Right renal pelvis (tissue), 4 donors: Measurements from ENCODE around the gene ANXA8L1. TPM values are rescaled to one million over a fixed set of nuclear protein-coding genes. Genes with fewer than 3 reads are reported as not detected.
"Not testable (repeated sequence)": the region's sequence is repeated elsewhere in the genome, so short reads cannot be mapped to it uniquely, and the experiment has no call there.

Experiments used
- DNase-seq, 4 donors: peaks; one replicate each; pipeline ENCODE4 v3.0.0-alpha.2; 2013; ENCODE audit warnings: low read depth in 4 of 4, low spot score in 3 of 4, missing footprints in 1 of 4
- polyA plus RNA-seq, 4 donors: library from polyadenylated mRNA; unstranded; fragments of 120-200 nt; gene quantifications; one replicate each; pipeline ENCODE4 v1.2.1, GENCODE V29; 2013; ENCODE audit not compliant: insufficient read length in 4 of 4

Gene ANXA8L1
- polyA plus RNA-seq, 4 donors = 0.19 to 0.51 (median 0.42) TPM; not detected in 1

- not testable (repeated sequence) for DNase-seq
These were observed 21.1 kb downstream of the ANXA8L1 start for GRCh38 chr10:46396441-46397279.

- not testable (repeated sequence) for DNase-seq
These were observed 22.2 kb downstream of the ANXA8L1 start for GRCh38 chr10:46397767-46398166.

GRCh38 chr10:46398212-46398886 is 22.8 kb downstream of the ANXA8L1 start:
- DNase-seq = not testable (repeated sequence)

DNA sequence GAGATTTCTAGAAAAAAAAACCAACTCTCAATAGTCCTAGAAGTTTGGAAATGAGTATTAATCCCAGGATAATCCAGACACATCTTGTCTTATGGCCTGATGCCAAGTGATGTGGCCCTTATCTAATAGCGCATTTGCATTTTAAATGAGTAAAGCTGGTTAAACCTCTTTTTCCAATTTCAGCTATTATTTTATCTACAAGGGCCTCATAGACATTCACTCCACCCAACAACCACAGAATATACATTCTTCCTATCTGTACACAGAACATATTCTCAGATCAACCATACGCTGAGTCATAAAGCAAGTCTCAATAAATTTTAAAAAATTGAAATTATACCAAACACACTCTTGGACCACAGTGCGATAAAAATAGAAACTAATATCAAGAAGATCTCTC is 34.0 kb downstream of the ANXA8L1 start:
- not testable (repeated sequence) for DNase-seq

DNA sequence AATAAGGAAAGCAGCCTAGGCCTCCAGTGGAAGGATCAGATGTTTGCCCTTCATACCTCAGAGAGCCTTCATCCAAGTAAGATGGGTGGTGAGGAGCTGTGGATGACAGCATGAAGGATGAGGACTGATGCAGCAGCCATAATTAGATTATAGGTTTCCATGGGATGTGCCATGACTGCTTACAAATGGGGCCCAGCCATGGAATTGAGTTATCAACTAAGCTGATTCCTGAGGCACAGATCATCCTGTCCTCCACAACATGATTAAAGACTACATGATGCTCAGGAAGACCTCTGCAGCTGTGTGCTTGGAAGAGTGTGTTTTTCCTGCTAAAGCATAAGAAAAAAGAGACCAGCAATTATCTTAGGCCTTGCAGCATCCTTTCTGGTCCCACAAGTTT is 35.5 kb downstream of the ANXA8L1 start:
- not testable (repeated sequence) for DNase-seq

DNA sequence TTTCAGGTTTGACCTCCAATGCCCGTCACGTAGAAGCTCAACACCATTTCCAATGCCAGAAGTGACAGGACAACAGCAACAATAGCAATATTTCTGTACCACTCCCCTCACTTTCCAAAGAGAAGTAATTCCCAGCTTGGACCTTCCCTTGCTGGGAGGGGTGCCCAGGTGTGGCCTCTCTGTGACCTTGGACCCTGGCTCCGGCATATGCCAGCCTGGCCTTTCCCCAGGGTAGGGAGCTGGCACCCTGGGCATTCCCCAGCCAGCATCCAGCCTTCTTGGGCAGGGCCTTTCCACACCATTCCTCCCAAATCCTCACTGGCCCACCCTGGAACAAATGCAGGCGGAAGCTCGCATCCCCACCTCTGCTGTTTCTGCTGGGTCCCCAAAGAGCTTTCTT is 37.1 kb downstream of the ANXA8L1 start:
- not testable (repeated sequence) for DNase-seq

DNA sequence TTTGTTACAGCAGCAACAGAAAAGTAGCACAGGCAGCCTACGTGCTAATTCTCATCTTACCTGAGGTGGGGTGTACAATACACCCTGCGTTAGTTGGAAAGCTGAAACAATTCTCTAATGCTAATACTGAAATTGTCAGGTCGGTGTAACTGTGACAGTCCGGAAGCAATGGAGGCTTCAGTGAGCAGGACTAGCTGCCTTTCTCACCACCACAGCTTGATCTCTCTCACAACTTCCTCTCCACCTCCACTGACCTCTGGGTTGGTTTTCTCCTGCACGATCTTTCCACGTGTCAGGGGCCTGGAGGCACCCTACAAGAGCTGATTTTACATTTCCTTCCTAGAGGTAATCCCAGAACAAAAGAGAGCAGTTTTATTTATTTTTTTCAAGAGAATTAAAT is 39.7 kb downstream of the ANXA8L1 start:
- DNase-seq = not testable (repeated sequence)

DNA sequence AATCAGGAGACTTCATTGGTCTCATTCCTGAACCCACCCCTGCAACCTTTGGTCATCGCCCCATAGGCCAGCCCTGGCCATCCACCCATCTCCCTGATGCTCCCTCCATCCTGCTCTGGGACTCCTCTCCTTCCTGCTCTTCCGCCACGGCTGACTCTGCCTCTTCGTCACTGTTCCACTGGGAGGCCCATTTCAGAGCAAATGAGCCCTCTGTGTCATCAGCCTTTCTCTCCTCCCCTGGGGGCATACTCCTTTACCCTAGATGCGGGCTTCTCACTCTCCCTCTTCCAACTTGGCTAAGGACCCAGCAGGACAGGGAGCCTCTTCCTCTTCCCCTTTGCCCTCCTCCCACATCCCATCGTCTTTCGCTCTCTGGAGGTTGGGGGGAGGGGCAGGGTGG is 42.7 kb downstream of the ANXA8L1 start:
- DNase-seq = not testable (repeated sequence)

GRCh38 chr10:46419570-46420379 is 44.2 kb downstream of the ANXA8L1 start:
- DNase-seq = not testable (repeated sequence)

- DNase-seq = not testable (repeated sequence)
These were observed 48.0 kb downstream of the ANXA8L1 start for GRCh38 chr10:46423550-46423949.

DNA sequence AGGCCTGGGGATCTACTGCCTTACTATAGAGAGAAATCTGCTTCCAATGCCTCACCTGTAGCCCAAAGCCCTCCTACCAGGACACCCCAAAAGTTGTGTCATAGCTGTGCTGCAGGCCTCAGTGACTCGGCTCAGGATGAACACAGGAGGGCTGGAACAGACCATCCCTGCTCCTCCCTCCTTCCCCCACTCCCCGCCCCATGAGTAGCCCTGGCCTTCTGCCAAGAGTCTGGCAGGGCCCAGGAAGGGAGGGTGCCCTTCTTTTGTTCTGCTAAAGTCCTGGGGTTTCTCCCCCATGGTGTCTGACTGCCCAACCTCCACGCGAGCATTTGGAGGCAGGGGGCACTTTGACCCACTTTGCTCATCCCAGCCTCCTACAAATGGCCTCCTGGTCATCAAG is 65.4 kb downstream of the ANXA8L1 start:
- DNase-seq = not testable (repeated sequence)

Other genes with a start within 250 kb of the ANXA8L1 start
- not detected for gene ANTXRL, start 88.8 kb upstream of the ANXA8L1 start, polyA plus RNA-seq
- gene NPY4R, start 90.2 kb downstream of the ANXA8L1 start, polyA plus RNA-seq = not detected
- 1 to 10 TPM; 3.2 to 7.4 (median 4.6) TPM for gene GPRIN2, start 180.9 kb downstream of the ANXA8L1 start, polyA plus RNA-seq
- gene SYT15, start 203.4 kb downstream of the ANXA8L1 start, polyA plus RNA-seq = 10 to 100 TPM in 1 of 4 donors, 1 to 10 TPM in 3; 6.7 to 10.3 (median 8.3) TPM